ENCODE data around the gene ZNRF2. TPM values are rescaled to one million over a fixed set of nuclear protein-coding genes. Genes with fewer than 3 reads are reported as not detected.

ZNRF2 gene
- total RNA-seq (10 to 100 TPM; 17.2 to 33.8 (median 23.2) TPM), polyA plus RNA-seq (10 to 100 TPM; 14.4 to 27.3 (median 22.2) TPM)

- Histone ChIP-seq H3K36me3 (no peaks in the 10 kb centered on the region), H3K27ac (peak within 1 kb of the TSS; percentile 93 to 100 (median 97)), H3K27me3 (no peaks in the 10 kb centered on the region), H3K4me3 (peak within 1 kb of the TSS; percentile 63 to 97 (median 70)), H3K4me1 (peaks cover 0 to 29% (median 25%) of the 10 kb centered on the region in 4 donors), H3K9me3 (no peaks in the 10 kb centered on the region)
- DNase-seq, result peak; percentile 100
- 0% methylated on average over 96 of the region's 96 CpGs for WGBS, 2 donors
- TF ChIP-seq EP300 (IDR thresholded peaks at IDR 0.05) (peak in 1 of 4 donors; percentile 2), POLR2A (IDR thresholded peaks at IDR 0.05) (peak; percentile 30 to 43), CTCF (IDR thresholded peaks at IDR 0.05) (peak; percentile 23 to 49 (median 36)), POLR2AphosphoS5 (IDR thresholded peaks at IDR 0.05) (peak; percentile 75 to 82 (median 80))
- intact Hi-C loops (cut with DNase I), result loop anchor here (5.0 kb wide), 2 partner anchors 112 to 188 kb away; no protein-coding TSS in a partner anchor
Measured at GRCh38 chr7:30284298-30285066, at the start of gene ZNRF2. ZNRF2 (plus strand) TSS chr7:30284597; CDS start chr7:30285358, 761 bp downstream.

- 50 to 70% methylated on average over 1 of the region's 1 CpG for WGBS, 2 donors
Measured at GRCh38 chr7:30237271-30237695, 47.1 kb upstream of the ZNRF2 start.

GRCh38 chr7:30238721-30239441, 45.5 kb upstream of the ZNRF2 start:
- Histone ChIP-seq H3K9me3 (no peaks in the 10 kb centered on the region), H3K27me3 (no peaks in the 10 kb centered on the region), H3K27ac (peak overlapping the region in 3 of 4 donors; percentile 11 to 28 (median 26)), H3K4me1 (peaks cover 0 to 16% (median 13%) of the 10 kb centered on the region in 4 donors), H3K36me3 (no peaks in the 10 kb centered on the region), H3K4me3 (no peak overlapping the region)
- DNase-seq, result peak; percentile 70
- TF ChIP-seq POLR2A (IDR thresholded peaks at IDR 0.05), result no peak
- peak in 1 of 4 donors; percentile 18 for TF ChIP-seq POLR2AphosphoS5 (IDR thresholded peaks at IDR 0.05)
- intact Hi-C loops (cut with DNase I), result no loop called here

More at GRCh38 chr7:30237271-30237695, 47.1 kb upstream of the ZNRF2 start:
- Histone ChIP-seq H3K27me3 (no peaks in the 10 kb centered on the region), H3K4me3 (no peak overlapping the region), H3K9me3 (no peaks in the 10 kb centered on the region), H3K36me3 (no peaks in the 10 kb centered on the region), H3K4me1 (peaks cover 0 to 16% (median 13%) of the 10 kb centered on the region in 4 donors), H3K27ac (no peak overlapping the region)
- intact Hi-C loops (cut with DNase I), result no loop called here
- TF ChIP-seq POLR2AphosphoS5 (IDR thresholded peaks at IDR 0.05) (peak in 1 of 4 donors; percentile 10), CTCF (IDR thresholded peaks at IDR 0.05) (no peak), POLR2A (IDR thresholded peaks at IDR 0.05) (no peak)
- no peak for DNase-seq

GRCh38 chr7:30240106-30240800, 44.1 kb upstream of the ZNRF2 start:
- TF ChIP-seq CTCF (IDR thresholded peaks at IDR 0.05), result no peak
- TF ChIP-seq POLR2A (IDR thresholded peaks at IDR 0.05), result no peak
- no peak for TF ChIP-seq EP300 (IDR thresholded peaks at IDR 0.05)
- TF ChIP-seq POLR2AphosphoS5 (IDR thresholded peaks at IDR 0.05), result no peak
- Histone ChIP-seq H3K36me3 (no peaks in the 10 kb centered on the region), H3K27ac (no peak overlapping the region), H3K27me3 (no peaks in the 10 kb centered on the region), H3K9me3 (no peaks in the 10 kb centered on the region), H3K4me3 (no peak overlapping the region), H3K4me1 (peaks cover 0 to 16% (median 13%) of the 10 kb centered on the region in 4 donors)
- intact Hi-C loops (cut with DNase I), result no loop called here
- DNase-seq, result no peak
- WGBS, 2 donors, result 75 to 87% methylated on average over 6 of the region's 6 CpGs
